Measurements from ENCODE around the gene CAPN2. TPM values are rescaled to one million over a fixed set of nuclear protein-coding genes. Genes with fewer than 3 reads are reported as not detected.

CAPN2 gene
- total RNA-seq, 1 donor from 2014 or later = 151 TPM

DNA sequence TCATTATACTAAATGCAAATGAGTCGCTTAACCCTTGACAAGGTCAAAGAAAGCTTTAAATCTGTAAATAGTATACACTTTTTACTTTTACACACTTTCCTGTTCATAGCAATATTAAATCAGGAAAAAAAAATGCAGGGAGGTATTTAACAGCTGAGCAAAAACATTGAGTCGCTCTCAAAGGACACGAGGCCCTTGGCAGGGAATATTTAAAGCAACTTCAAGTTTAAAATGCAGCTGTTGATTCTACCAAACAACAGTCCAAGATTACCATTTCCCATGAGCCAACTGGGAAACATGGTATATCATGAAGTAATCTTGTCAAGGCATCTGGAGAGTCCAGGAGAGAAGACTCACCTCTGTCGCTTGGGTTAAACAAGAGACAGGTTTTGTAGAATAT lies 62.7 kb downstream of the CAPN2 start:
- Mint-ChIP-seq H3K27me3 (ENCODE audit: low read depth) (no peaks in the 10 kb centered on the region), H3K27ac (no peak overlapping the region), H3K4me1 (peaks cover 32% of the 10 kb centered on the region), H3K4me3 (no peak overlapping the region), H3K9me3 (no peaks in the 10 kb centered on the region), H3K36me3 (peaks cover 52% of the 10 kb centered on the region)
- no peak for DNase-seq (ENCODE audit: low spot score in 2 of 2, unreplicated experiment in 2 of 2)
- TF ChIP-seq, protein P1, sequence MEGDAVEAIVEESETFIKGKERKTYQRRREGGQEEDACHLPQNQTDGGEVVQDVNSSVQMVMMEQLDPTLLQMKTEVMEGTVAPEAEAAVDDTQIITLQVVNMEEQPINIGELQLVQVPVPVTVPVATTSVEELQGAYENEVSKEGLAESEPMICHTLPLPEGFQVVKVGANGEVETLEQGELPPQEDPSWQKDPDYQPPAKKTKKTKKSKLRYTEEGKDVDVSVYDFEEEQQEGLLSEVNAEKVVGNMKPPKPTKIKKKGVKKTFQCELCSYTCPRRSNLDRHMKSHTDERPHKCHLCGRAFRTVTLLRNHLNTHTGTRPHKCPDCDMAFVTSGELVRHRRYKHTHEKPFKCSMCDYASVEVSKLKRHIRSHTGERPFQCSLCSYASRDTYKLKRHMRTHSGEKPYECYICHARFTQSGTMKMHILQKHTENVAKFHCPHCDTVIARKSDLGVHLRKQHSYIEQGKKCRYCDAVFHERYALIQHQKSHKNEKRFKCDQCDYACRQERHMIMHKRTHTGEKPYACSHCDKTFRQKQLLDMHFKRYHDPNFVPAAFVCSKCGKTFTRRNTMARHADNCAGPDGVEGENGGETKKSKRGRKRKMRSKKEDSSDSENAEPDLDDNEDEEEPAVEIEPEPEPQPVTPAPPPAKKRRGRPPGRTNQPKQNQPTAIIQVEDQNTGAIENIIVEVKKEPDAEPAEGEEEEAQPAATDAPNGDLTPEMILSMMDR (IDR thresholded peaks at IDR 0.05; ENCODE audit: unreplicated experiment) = no peak

DNA sequence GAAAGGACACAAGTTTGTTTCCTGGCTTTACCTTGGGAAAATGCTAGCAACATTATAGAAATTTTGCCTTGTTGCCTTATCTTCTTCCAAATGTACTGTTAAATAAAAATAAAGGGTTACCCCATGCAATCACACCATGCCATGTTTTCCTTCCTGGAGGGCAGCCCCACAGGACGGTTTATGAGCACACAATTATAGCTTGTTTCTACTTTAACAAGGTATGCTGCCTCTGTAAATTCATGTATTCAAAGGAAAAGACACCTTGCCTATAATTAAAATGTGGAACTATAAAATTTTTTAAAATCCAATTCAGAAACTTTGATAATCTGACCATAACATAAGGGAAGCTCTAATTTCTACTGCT lies 63.4 kb downstream of the CAPN2 start:
- DNase-seq (ENCODE audit: low spot score in 2 of 2, unreplicated experiment in 2 of 2) = no peak
- Mint-ChIP-seq H3K27me3 (ENCODE audit: low read depth) (no peaks in the 10 kb centered on the region), H3K9me3 (no peaks in the 10 kb centered on the region), H3K36me3 (peaks cover 52% of the 10 kb centered on the region), H3K4me3 (no peak overlapping the region), H3K4me1 (peaks cover 32% of the 10 kb centered on the region), H3K27ac (peak overlapping the region; percentile 48)
- TF ChIP-seq, protein P1 (IDR thresholded peaks at IDR 0.05; ENCODE audit: unreplicated experiment) = no peak

GRCh38 chr1:223776075-223776814 lies 63.9 kb downstream of the CAPN2 start:
- DNase-seq (ENCODE audit: low spot score in 2 of 2, unreplicated experiment in 2 of 2) = no peak
- H3K36me3 Mint-ChIP-seq = peaks cover 56% of the 10 kb centered on the region
- no peaks in the 10 kb centered on the region for H3K27me3 Mint-ChIP-seq (ENCODE audit: low read depth)
- H3K4me1 Mint-ChIP-seq = peaks cover 28% of the 10 kb centered on the region
- H3K9me3 Mint-ChIP-seq = no peaks in the 10 kb centered on the region
- H3K4me3 Mint-ChIP-seq = no peak overlapping the region
- TF ChIP-seq, protein P1 (IDR thresholded peaks at IDR 0.05; ENCODE audit: unreplicated experiment) = no peak
- peak overlapping the region; percentile 48 for H3K27ac Mint-ChIP-seq

- Mint-ChIP-seq H3K4me3 (no peak overlapping the region), H3K27ac (peak overlapping the region; percentile 39), H3K4me1 (peaks cover 21% of the 10 kb centered on the region), H3K27me3 (ENCODE audit: low read depth) (no peaks in the 10 kb centered on the region), H3K36me3 (peaks cover 56% of the 10 kb centered on the region), H3K9me3 (no peaks in the 10 kb centered on the region)
- no peak for DNase-seq (ENCODE audit: low spot score in 2 of 2, unreplicated experiment in 2 of 2)
- TF ChIP-seq, protein P1 (IDR thresholded peaks at IDR 0.05; ENCODE audit: unreplicated experiment) = no peak
These were observed 64.6 kb downstream of the CAPN2 start for GRCh38 chr1:223776826-223777454.

GRCh38 chr1:223780318-223780717 lies 68.0 kb downstream of the CAPN2 start:
- no peaks in the 10 kb centered on the region for H3K9me3 Mint-ChIP-seq

More at GRCh38 chr1:223780318-223780717, 68.0 kb downstream of the CAPN2 start:
- Mint-ChIP-seq H3K27ac (no peak overlapping the region), H3K27me3 (ENCODE audit: low read depth) (no peaks in the 10 kb centered on the region), H3K4me1 (peaks cover 8% of the 10 kb centered on the region), H3K36me3 (peaks cover 54% of the 10 kb centered on the region), H3K4me3 (no peak overlapping the region)
- TF ChIP-seq, protein P1 (IDR thresholded peaks at IDR 0.05; ENCODE audit: unreplicated experiment) = no peak
- no peak for DNase-seq (ENCODE audit: low spot score in 2 of 2, unreplicated experiment in 2 of 2)

Data from mesothelial cell of epicardium (in vitro differentiated cells).